ENCODE measurements around the gene MACROH2A1.
"Not testable (repeated sequence)": the region's sequence is repeated elsewhere in the genome, so short reads cannot be mapped to it uniquely, and the experiment has no call there.

DNA sequence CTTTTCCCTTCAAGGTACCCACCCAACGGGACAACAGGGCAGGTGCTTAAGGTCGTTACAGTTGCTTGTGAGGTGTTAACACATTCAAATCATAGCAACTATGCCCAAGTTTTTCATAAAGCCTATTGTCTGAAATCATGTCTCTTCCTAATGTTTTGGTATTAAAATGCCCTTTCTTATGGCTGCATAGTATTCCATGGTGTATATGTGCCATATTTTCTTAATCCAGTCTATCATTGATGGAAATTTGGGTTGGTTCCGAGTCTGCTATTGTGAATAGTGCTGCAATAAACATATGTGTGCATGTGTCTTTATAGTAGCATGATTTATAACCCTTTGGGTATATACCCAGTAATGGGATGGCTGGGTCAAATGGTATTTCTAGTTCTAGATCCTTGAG, 35.7 kb downstream of the MACROH2A1 start:
- TF ChIP-seq POLR2AphosphoS5 (IDR thresholded peaks at IDR 0.05; ENCODE audit: low read depth); CTCF (IDR thresholded peaks at IDR 0.05; ENCODE audit: insufficient read depth, low read length): not testable (repeated sequence)
- TF ChIP-seq, protein P1, sequence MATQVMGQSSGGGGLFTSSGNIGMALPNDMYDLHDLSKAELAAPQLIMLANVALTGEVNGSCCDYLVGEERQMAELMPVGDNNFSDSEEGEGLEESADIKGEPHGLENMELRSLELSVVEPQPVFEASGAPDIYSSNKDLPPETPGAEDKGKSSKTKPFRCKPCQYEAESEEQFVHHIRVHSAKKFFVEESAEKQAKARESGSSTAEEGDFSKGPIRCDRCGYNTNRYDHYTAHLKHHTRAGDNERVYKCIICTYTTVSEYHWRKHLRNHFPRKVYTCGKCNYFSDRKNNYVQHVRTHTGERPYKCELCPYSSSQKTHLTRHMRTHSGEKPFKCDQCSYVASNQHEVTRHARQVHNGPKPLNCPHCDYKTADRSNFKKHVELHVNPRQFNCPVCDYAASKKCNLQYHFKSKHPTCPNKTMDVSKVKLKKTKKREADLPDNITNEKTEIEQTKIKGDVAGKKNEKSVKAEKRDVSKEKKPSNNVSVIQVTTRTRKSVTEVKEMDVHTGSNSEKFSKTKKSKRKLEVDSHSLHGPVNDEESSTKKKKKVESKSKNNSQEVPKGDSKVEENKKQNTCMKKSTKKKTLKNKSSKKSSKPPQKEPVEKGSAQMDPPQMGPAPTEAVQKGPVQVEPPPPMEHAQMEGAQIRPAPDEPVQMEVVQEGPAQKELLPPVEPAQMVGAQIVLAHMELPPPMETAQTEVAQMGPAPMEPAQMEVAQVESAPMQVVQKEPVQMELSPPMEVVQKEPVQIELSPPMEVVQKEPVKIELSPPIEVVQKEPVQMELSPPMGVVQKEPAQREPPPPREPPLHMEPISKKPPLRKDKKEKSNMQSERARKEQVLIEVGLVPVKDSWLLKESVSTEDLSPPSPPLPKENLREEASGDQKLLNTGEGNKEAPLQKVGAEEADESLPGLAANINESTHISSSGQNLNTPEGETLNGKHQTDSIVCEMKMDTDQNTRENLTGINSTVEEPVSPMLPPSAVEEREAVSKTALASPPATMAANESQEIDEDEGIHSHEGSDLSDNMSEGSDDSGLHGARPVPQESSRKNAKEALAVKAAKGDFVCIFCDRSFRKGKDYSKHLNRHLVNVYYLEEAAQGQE (IDR thresholded peaks at IDR 0.05; ENCODE audit: insufficient replicate concordance, low read depth), result not testable (repeated sequence)
